ENCODE results near the gene SMAD6.

DNA sequence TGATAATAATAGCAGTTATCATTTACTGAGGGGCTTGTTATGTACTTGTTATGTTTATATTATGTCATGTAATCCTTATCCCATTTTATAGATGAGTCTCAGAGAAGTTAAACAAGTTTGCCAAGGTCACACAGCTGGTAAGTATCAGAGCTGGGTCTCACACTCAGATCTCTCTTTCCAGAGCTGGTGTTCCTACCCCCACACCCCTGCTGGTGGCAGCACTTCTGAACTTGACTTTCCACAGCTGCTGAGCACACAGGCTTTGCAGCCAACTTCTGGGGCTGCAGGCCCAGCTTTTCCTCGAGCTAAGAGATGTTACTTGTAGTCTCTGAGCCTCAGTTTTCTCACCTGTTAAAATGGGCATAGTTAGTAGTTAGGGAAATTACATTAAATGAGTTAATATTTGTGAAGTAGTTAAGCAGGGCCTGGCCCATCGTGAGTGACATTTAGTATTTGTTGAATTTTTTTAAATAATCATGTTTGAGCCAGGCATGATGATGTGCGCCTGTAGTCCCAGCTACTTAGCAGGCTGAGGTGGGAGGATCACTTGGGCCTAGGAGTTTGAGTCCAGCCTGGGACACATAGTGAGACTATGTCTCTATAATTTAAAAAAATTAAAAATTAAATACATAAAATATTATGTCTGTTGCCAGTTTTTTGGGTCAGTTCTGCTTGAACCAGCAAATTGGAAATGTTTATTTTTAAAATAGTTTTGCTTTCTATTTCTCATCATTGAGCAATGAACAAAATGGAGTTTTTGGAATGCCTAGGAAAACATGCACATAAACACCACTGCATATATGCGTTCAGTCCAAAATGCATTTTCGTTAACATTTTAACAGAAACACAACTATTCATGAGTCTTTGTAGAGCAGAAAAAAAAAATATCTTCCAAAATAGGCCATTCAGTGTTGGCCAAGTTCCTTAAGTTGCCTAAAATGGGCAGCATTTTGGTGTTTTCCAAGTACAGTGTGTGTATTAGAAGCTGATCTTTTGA lies 87.3 kb downstream of the SMAD6 start:
- TF ChIP-seq, protein P1, sequence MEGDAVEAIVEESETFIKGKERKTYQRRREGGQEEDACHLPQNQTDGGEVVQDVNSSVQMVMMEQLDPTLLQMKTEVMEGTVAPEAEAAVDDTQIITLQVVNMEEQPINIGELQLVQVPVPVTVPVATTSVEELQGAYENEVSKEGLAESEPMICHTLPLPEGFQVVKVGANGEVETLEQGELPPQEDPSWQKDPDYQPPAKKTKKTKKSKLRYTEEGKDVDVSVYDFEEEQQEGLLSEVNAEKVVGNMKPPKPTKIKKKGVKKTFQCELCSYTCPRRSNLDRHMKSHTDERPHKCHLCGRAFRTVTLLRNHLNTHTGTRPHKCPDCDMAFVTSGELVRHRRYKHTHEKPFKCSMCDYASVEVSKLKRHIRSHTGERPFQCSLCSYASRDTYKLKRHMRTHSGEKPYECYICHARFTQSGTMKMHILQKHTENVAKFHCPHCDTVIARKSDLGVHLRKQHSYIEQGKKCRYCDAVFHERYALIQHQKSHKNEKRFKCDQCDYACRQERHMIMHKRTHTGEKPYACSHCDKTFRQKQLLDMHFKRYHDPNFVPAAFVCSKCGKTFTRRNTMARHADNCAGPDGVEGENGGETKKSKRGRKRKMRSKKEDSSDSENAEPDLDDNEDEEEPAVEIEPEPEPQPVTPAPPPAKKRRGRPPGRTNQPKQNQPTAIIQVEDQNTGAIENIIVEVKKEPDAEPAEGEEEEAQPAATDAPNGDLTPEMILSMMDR (IDR thresholded peaks at IDR 0.05): no peak
- TF ChIP-seq EZH2 (IDR thresholded peaks at IDR 0.05; ENCODE audit: borderline replicate concordance, insufficient read depth, low read depth, low read length, poor library complexity, severe bottlenecking): no peak
